ENCODE results near the gene NDUFAF2.

The NDUFAF2 gene

DNA sequence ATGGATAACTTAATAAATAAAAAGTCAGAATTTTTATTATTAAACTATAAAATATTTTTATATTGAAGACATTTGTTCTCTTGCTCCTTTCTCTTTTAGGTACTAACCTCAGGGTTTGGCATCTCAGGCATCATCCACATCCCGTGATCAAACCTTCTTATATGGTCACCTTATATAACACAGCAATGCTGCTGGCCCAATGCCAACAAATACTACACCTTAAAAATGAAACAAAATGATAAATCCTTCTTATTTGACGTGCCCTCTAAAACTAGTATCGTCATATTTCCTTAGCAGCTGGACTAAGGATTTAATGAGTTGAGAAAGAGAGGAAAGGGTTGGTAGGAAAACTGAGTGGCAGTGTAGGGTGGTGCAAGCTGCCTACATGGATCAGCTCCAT, 56.6 kb downstream of the NDUFAF2 start:
- TF ChIP-seq CTCF (IDR thresholded peaks at IDR 0.05; ENCODE audit: control insufficient read depth, extremely low read depth, insufficient read depth), result no peak
- H3K4me3 ChIP-seq (ENCODE audit: low read depth, low read length), result no peak overlapping the region
- DNase-seq (ENCODE audit: low read depth), result no peak

GRCh38 chr5:61002611-61003355, 57.8 kb downstream of the NDUFAF2 start:
- TF ChIP-seq CTCF (IDR thresholded peaks at IDR 0.05; ENCODE audit: control insufficient read depth, extremely low read depth, insufficient read depth), result no peak
- H3K4me3 ChIP-seq (ENCODE audit: low read depth, low read length), result no peak overlapping the region
- peak; percentile 38 for DNase-seq (ENCODE audit: low read depth)

- H3K4me3 ChIP-seq (ENCODE audit: low read depth, low read length), result no peak overlapping the region
- no peak for TF ChIP-seq CTCF (IDR thresholded peaks at IDR 0.05; ENCODE audit: control insufficient read depth, extremely low read depth, insufficient read depth)
- DNase-seq (ENCODE audit: low read depth), result no peak
Observed at GRCh38 chr5:61004448-61004847, 59.4 kb downstream of the NDUFAF2 start.

DNA sequence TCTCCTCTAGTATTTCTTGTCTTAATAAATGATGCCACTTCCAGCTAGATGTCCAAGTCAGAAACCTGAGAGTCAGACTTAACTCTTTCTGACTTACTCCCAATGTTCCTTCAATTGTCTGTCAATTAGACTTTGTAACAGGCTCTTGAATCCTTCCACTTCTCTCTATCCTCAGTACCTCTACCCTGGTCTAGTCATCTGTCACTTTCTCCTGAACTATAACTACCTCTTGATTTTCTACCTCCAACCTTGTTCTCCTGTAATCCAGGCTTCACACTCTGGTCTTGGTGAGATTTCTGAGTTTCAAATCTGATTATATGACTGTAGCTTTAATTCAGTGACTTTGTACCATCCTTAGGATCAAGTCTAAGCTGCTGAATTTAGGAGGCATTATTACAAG, 64.9 kb downstream of the NDUFAF2 start:
- H3K4me3 ChIP-seq (ENCODE audit: low read depth, low read length), result no peak overlapping the region
- DNase-seq (ENCODE audit: low read depth), result no peak
- TF ChIP-seq CTCF (IDR thresholded peaks at IDR 0.05; ENCODE audit: control insufficient read depth, extremely low read depth, insufficient read depth), result no peak

GRCh38 chr5:61010467-61011454, 65.8 kb downstream of the NDUFAF2 start:
- TF ChIP-seq CTCF (IDR thresholded peaks at IDR 0.05; ENCODE audit: control insufficient read depth, extremely low read depth, insufficient read depth), result 0 out of 2 replicates have a peak, but pooled peaks have one; percentile 2
- DNase-seq (ENCODE audit: low read depth), result no peak
- H3K4me3 ChIP-seq (ENCODE audit: low read depth, low read length), result no peak overlapping the region

DNA sequence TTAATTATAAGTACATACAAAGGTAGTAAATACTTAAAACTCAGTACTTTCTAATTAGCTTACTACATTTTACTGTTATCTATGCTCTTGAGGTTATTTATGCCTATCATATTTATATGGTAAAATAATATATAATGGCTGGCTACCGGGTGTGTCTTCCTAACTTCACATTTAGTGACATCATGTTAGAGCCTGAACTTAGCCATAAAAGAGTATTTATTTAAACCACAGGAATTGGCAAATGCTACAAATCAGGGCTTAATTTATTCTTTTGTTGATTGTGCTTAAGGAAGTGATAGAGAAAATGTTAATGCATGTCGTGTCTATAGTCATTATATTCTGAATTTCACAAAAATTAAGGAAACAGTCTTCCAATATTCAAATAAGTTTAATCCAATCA, 73.1 kb downstream of the NDUFAF2 start:
- TF ChIP-seq CTCF (IDR thresholded peaks at IDR 0.05; ENCODE audit: control insufficient read depth, extremely low read depth, insufficient read depth), result no peak
- no peak overlapping the region for H3K4me3 ChIP-seq (ENCODE audit: low read depth, low read length)
- DNase-seq (ENCODE audit: low read depth), result no peak

Data from LNCaP clone FGC (cell line).